ENCODE results near the gene TP73.
"Not testable (repeated sequence)": the region's sequence is repeated elsewhere in the genome, so short reads cannot be mapped to it uniquely, and the experiment has no call there.

The TP73 gene

GRCh38 chr1:3714814-3715213 is 62.5 kb downstream of the TP73 start:
- Histone ChIP-seq H3K9ac (ENCODE audit: insufficient read length, low read depth) (no peak overlapping the region), H3K27me3 (ENCODE audit: insufficient read depth, insufficient read length) (no peaks in the 10 kb centered on the region), H3K9me3 (ENCODE audit: insufficient read depth, low read length) (no peaks in the 10 kb centered on the region), H3K4me1 (ENCODE audit: insufficient read depth, insufficient read length) (peaks cover 15% of the 10 kb centered on the region), H3K4me3 (ENCODE audit: insufficient read length, low read depth) (no peak overlapping the region), H3K36me3 (ENCODE audit: insufficient read depth, insufficient read length, low read length) (no peaks in the 10 kb centered on the region)
- no peak for DNase-seq (ENCODE audit: low read depth, low spot score)
- TF ChIP-seq ZNF274 (IDR thresholded peaks at IDR 0.05; ENCODE audit: low read depth, low read length): no peak
- no peak for TF ChIP-seq SUZ12 (IDR thresholded peaks at IDR 0.05; ENCODE audit: extremely low read depth, insufficient read depth, insufficient read length)
- no peak for TF ChIP-seq YY1 (IDR thresholded peaks at IDR 0.05; ENCODE audit: insufficient read depth, insufficient read length)

GRCh38 chr1:3716351-3716750 is 64.0 kb downstream of the TP73 start:
- no peak for DNase-seq (ENCODE audit: low read depth, low spot score)
- Histone ChIP-seq H3K4me3 (ENCODE audit: insufficient read length, low read depth) (no peak overlapping the region), H3K4me1 (ENCODE audit: insufficient read depth, insufficient read length) (peaks cover 20% of the 10 kb centered on the region), H3K27me3 (ENCODE audit: insufficient read depth, insufficient read length) (no peaks in the 10 kb centered on the region), H3K9me3 (ENCODE audit: insufficient read depth, low read length) (no peaks in the 10 kb centered on the region), H3K36me3 (ENCODE audit: insufficient read depth, insufficient read length, low read length) (no peaks in the 10 kb centered on the region), H3K9ac (ENCODE audit: insufficient read length, low read depth) (no peak overlapping the region)
- TF ChIP-seq SUZ12 (IDR thresholded peaks at IDR 0.05; ENCODE audit: extremely low read depth, insufficient read depth, insufficient read length) (no peak), YY1 (IDR thresholded peaks at IDR 0.05; ENCODE audit: insufficient read depth, insufficient read length) (no peak), ZNF274 (IDR thresholded peaks at IDR 0.05; ENCODE audit: low read depth, low read length) (no peak)

- Histone ChIP-seq H3K4me1 (ENCODE audit: insufficient read depth, insufficient read length) (peaks cover 17% of the 10 kb centered on the region), H3K36me3 (ENCODE audit: insufficient read depth, insufficient read length, low read length) (no peaks in the 10 kb centered on the region), H3K4me3 (ENCODE audit: insufficient read length, low read depth) (no peak overlapping the region), H3K9ac (ENCODE audit: insufficient read length, low read depth) (no peak overlapping the region), H3K9me3 (ENCODE audit: insufficient read depth, low read length) (no peaks in the 10 kb centered on the region), H3K27me3 (ENCODE audit: insufficient read depth, insufficient read length) (no peaks in the 10 kb centered on the region)
- TF ChIP-seq YY1 (IDR thresholded peaks at IDR 0.05; ENCODE audit: insufficient read depth, insufficient read length) (no peak), ZNF274 (IDR thresholded peaks at IDR 0.05; ENCODE audit: low read depth, low read length) (no peak), SUZ12 (IDR thresholded peaks at IDR 0.05; ENCODE audit: extremely low read depth, insufficient read depth, insufficient read length) (no peak)
- no peak for DNase-seq (ENCODE audit: low read depth, low spot score)
These were observed 64.9 kb downstream of the TP73 start for GRCh38 chr1:3717041-3717714.

- H3K4me3 ChIP-seq (ENCODE audit: insufficient read length, low read depth): no peak overlapping the region
- no peaks in the 10 kb centered on the region for H3K9me3 ChIP-seq (ENCODE audit: insufficient read depth, low read length)
- DNase-seq (ENCODE audit: low read depth, low spot score): no peak
- H3K9ac ChIP-seq (ENCODE audit: insufficient read length, low read depth): no peak overlapping the region
- no peaks in the 10 kb centered on the region for H3K36me3 ChIP-seq (ENCODE audit: insufficient read depth, insufficient read length, low read length)
- TF ChIP-seq ZNF274 (IDR thresholded peaks at IDR 0.05; ENCODE audit: low read depth, low read length) (no peak), SUZ12 (IDR thresholded peaks at IDR 0.05; ENCODE audit: extremely low read depth, insufficient read depth, insufficient read length) (no peak), YY1 (IDR thresholded peaks at IDR 0.05; ENCODE audit: insufficient read depth, insufficient read length) (no peak)
- H3K4me1 ChIP-seq (ENCODE audit: insufficient read depth, insufficient read length): peaks cover 17% of the 10 kb centered on the region
- H3K27me3 ChIP-seq (ENCODE audit: insufficient read depth, insufficient read length): no peaks in the 10 kb centered on the region
These were observed 65.6 kb downstream of the TP73 start for GRCh38 chr1:3717715-3718601.

- no peaks in the 10 kb centered on the region for H3K36me3 ChIP-seq (ENCODE audit: insufficient read depth, insufficient read length, low read length)
- no peak for TF ChIP-seq SUZ12 (IDR thresholded peaks at IDR 0.05; ENCODE audit: extremely low read depth, insufficient read depth, insufficient read length)
- TF ChIP-seq ZNF274 (IDR thresholded peaks at IDR 0.05; ENCODE audit: low read depth, low read length): no peak
- TF ChIP-seq YY1 (IDR thresholded peaks at IDR 0.05; ENCODE audit: insufficient read depth, insufficient read length): no peak
- no peaks in the 10 kb centered on the region for H3K27me3 ChIP-seq (ENCODE audit: insufficient read depth, insufficient read length)
- H3K9ac ChIP-seq (ENCODE audit: insufficient read length, low read depth): no peak overlapping the region
- no peaks in the 10 kb centered on the region for H3K9me3 ChIP-seq (ENCODE audit: insufficient read depth, low read length)
- peaks cover 15% of the 10 kb centered on the region for H3K4me1 ChIP-seq (ENCODE audit: insufficient read depth, insufficient read length)
- no peak overlapping the region for H3K4me3 ChIP-seq (ENCODE audit: insufficient read length, low read depth)
- DNase-seq (ENCODE audit: low read depth, low spot score): no peak
These were observed 66.4 kb downstream of the TP73 start for GRCh38 chr1:3718764-3719163.

GRCh38 chr1:3721955-3722465 is 69.7 kb downstream of the TP73 start:
- H3K4me1 ChIP-seq (ENCODE audit: insufficient read depth, insufficient read length): peaks cover 12% of the 10 kb centered on the region
- no peaks in the 10 kb centered on the region for H3K36me3 ChIP-seq (ENCODE audit: insufficient read depth, insufficient read length, low read length)
- no peak for TF ChIP-seq YY1 (IDR thresholded peaks at IDR 0.05; ENCODE audit: insufficient read depth, insufficient read length)
- TF ChIP-seq SUZ12 (IDR thresholded peaks at IDR 0.05; ENCODE audit: extremely low read depth, insufficient read depth, insufficient read length): no peak
- no peak for TF ChIP-seq ZNF274 (IDR thresholded peaks at IDR 0.05; ENCODE audit: low read depth, low read length)
- H3K27me3 ChIP-seq (ENCODE audit: insufficient read depth, insufficient read length): no peaks in the 10 kb centered on the region
- H3K9me3 ChIP-seq (ENCODE audit: insufficient read depth, low read length): no peaks in the 10 kb centered on the region
- no peak overlapping the region for H3K4me3 ChIP-seq (ENCODE audit: insufficient read length, low read depth)
- DNase-seq (ENCODE audit: low read depth, low spot score): no peak
- no peak overlapping the region for H3K9ac ChIP-seq (ENCODE audit: insufficient read length, low read depth)

- Histone ChIP-seq H3K27me3 (ENCODE audit: insufficient read depth, insufficient read length) (no peaks in the 10 kb centered on the region), H3K9me3 (ENCODE audit: insufficient read depth, low read length) (no peaks in the 10 kb centered on the region)
- TF ChIP-seq YY1 (IDR thresholded peaks at IDR 0.05; ENCODE audit: insufficient read depth, insufficient read length): no peak
- TF ChIP-seq ZNF274 (IDR thresholded peaks at IDR 0.05; ENCODE audit: low read depth, low read length): no peak
- no peak for TF ChIP-seq SUZ12 (IDR thresholded peaks at IDR 0.05; ENCODE audit: extremely low read depth, insufficient read depth, insufficient read length)
These were observed 70.5 kb downstream of the TP73 start for GRCh38 chr1:3722846-3723245.

GRCh38 chr1:3724416-3725030 is 72.2 kb downstream of the TP73 start:
- peaks cover 10% of the 10 kb centered on the region for H3K4me1 ChIP-seq (ENCODE audit: insufficient read depth, insufficient read length)
- H3K27me3 ChIP-seq (ENCODE audit: insufficient read depth, insufficient read length); H3K36me3 ChIP-seq (ENCODE audit: insufficient read depth, insufficient read length, low read length); H3K4me3 ChIP-seq (ENCODE audit: insufficient read length, low read depth); H3K9ac ChIP-seq (ENCODE audit: insufficient read length, low read depth); H3K9me3 ChIP-seq (ENCODE audit: insufficient read depth, low read length): not testable (repeated sequence)
- peak; percentile 39 for DNase-seq (ENCODE audit: low read depth, low spot score)

More at GRCh38 chr1:3722846-3723245, 70.5 kb downstream of the TP73 start:
- DNase-seq (ENCODE audit: low read depth, low spot score): no peak
- Histone ChIP-seq H3K9ac (ENCODE audit: insufficient read length, low read depth) (no peak overlapping the region), H3K4me1 (ENCODE audit: insufficient read depth, insufficient read length) (peaks cover 15% of the 10 kb centered on the region), H3K36me3 (ENCODE audit: insufficient read depth, insufficient read length, low read length) (no peaks in the 10 kb centered on the region), H3K4me3 (ENCODE audit: insufficient read length, low read depth) (no peak overlapping the region)
